Measurements from ENCODE around the gene KIAA1217.

The KIAA1217 gene, protein sequence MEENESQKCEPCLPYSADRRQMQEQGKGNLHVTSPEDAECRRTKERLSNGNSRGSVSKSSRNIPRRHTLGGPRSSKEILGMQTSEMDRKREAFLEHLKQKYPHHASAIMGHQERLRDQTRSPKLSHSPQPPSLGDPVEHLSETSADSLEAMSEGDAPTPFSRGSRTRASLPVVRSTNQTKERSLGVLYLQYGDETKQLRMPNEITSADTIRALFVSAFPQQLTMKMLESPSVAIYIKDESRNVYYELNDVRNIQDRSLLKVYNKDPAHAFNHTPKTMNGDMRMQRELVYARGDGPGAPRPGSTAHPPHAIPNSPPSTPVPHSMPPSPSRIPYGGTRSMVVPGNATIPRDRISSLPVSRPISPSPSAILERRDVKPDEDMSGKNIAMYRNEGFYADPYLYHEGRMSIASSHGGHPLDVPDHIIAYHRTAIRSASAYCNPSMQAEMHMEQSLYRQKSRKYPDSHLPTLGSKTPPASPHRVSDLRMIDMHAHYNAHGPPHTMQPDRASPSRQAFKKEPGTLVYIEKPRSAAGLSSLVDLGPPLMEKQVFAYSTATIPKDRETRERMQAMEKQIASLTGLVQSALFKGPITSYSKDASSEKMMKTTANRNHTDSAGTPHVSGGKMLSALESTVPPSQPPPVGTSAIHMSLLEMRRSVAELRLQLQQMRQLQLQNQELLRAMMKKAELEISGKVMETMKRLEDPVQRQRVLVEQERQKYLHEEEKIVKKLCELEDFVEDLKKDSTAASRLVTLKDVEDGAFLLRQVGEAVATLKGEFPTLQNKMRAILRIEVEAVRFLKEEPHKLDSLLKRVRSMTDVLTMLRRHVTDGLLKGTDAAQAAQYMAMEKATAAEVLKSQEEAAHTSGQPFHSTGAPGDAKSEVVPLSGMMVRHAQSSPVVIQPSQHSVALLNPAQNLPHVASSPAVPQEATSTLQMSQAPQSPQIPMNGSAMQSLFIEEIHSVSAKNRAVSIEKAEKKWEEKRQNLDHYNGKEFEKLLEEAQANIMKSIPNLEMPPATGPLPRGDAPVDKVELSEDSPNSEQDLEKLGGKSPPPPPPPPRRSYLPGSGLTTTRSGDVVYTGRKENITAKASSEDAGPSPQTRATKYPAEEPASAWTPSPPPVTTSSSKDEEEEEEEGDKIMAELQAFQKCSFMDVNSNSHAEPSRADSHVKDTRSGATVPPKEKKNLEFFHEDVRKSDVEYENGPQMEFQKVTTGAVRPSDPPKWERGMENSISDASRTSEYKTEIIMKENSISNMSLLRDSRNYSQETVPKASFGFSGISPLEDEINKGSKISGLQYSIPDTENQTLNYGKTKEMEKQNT (N-terminal part only)

DNA sequence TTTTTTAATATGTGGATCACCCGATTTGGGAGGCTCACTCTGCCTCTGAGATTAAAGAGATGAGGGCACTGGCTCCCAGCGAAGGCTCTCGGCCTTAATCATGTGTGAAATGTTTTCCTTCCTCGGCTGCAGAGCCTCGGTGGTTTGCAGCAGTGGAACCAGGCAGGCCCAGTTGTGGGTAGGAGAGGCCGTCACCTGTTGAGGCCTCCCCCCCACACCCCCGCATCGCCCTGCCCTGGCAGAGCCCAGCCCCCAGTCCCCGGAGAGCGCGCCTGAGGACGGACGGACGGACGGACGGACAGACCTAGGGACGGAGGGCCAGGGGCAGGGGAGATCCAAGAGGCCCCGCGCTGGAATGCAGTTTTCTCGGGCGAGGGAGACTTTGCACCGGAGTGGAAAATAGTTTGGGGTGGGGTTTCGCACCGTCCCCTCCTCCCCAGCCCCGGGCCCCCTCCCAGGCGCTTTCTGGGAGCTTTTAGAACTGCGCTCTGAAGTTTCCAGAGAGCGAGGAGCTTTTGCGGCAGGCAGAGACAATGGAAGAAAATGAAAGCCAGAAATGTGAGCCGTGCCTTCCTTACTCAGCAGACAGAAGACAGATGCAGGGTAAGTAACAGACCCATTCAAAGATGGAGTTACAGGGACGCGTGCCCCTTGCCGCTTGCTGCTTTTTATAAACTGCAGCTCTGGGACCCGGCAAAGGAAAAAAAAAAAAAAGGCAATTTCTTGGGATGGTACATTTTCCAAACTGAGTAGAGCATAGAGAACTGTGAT, at the start of gene KIAA1217:
TSS of gene KIAA1217 (plus strand) at position 478 of the 771 bp plus-strand sequence. CDS start at position 534, 56 bp downstream.
- no peak for DNase-seq (ENCODE audit: low read depth)

DNA sequence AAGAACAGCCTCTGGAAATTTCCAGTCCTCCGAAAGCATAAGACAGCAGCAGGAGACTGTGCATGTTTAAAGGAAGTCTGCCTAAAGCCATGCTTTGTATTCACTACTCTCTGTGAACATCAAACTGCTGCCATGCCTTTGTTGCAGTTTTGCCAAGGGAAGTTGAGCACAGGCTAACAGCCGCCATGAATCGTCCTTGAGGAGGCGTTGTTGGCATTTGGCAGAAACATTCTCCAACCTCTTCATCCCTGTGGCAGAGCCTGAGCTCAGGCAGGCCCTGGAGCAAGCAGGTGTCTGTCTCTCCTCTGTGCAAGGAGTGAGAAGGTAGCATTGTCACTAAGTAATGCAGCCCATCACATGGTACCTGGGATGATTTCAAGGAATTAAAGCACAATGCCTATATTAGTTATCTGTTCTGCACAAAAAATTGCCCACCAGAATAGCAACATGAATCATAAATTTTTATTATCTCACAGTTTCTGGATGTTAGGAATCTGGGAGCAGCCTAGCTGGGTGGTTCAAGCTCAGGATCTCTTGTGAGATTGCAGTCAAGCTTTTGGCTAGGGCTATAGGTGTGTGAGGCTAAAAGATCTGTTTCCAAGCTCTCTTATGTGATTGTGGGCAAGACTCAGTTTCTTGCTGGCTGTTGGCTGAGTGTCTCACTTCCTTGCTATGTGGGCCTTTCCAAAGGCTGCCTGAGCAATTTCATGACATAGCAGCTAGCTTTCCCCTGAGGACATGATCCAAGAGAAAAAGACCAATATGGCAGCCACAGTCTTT, 46.5 kb upstream of the KIAA1217 start:
- no peak for DNase-seq (ENCODE audit: low read depth)

DNA sequence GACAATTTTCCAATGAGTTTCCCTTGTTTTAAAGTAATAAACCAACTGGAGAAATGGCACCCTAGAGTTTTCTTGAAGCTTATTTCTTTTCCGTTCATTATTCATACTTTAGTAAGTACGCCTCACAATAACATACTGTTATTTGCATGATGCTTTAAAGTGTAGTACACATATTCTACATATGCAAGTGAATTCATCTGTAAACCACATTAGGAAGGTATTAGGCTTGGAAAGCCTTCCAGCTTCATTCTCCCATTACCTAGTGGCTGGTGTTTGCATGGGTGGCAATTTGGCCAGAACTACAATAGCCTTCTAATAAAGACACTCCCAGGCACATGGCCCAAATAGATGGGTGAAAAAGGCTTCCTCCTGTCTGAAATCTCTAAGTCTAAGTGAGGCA, 45.5 kb upstream of the KIAA1217 start:
- DNase-seq (ENCODE audit: low read depth): no peak

DNA sequence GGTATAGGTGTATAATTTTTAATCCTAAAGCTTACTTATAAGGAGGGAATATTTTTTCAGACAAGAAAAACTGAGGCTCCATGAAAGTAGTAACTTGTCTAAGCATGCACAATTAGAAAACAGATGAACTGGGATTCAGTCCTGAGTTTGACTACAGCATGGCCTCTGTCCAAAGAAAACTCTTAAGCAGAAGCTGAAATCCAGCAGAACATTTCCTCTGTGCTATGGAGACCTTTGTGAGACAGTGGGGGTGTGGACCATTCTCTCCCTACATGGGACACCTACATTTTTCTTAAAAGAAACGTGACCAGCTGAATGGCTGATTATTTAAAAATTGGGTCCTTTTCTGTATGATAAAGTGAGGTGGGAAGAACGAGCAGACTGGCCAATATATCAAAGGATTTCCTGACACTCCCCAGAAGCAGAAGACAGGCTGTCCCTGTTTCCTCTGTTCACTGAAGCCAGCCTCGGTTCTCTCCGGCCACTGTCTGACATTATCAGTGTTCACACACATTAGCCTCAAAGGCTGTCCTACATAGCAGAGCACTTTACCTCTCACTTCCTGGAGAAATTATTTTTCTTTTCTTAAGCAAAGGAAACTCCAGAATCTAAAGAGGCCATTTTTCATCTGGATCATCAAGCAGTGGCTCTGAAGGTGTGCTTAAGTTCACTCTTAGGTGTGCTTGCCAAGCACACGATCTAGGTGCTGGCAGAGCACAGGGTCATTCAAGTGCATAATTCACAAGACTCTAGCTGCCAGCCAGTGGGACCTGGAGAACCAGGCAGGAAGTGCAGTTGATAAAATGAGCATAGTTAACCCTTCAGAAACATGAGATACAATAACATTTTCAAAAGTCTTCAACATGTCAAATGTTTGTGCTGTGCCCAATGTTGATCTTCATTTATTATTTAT, 40.4 kb upstream of the KIAA1217 start:
- no peak for DNase-seq (ENCODE audit: low read depth)

DNA sequence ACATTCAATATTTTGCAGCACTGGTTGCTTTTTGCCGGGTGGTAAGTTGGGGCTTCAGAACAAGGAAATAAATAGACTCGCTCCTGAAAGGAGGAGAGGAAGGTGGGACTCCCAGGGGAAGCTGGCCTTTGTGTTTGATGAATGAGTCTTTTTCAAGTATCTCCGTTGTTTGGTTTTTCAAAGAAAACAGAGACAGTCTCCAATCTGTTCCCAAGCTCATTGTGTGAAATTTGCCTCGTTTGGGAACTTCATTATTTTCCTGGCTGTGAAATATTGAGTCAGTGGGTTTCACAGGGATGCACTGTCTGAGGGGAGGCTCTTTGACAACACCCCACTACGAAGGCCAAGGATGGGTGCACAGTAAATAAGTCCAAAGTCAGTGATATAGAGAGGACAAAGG, 38.7 kb upstream of the KIAA1217 start:
- DNase-seq (ENCODE audit: low read depth): no peak

DNA sequence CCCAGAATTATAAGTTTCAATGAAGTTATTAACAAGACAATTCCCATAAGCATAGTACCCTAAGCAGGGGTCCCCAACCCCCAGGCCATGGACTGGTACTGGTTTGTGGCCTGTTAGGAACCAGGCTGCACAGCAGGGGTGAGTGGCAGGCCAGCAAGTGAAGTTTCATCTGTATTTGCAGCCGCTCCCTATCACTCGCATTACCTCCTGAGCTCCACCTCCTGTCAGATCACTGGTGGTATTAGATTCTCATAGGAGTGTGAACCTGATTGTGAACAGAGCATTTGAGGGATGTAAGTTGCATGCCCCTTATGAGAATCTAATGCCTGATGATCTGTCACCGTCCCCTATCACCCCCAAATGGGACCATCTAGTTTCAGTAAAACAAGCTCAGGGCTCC, 36.0 kb upstream of the KIAA1217 start:
- no peak for DNase-seq (ENCODE audit: low read depth)

DNA sequence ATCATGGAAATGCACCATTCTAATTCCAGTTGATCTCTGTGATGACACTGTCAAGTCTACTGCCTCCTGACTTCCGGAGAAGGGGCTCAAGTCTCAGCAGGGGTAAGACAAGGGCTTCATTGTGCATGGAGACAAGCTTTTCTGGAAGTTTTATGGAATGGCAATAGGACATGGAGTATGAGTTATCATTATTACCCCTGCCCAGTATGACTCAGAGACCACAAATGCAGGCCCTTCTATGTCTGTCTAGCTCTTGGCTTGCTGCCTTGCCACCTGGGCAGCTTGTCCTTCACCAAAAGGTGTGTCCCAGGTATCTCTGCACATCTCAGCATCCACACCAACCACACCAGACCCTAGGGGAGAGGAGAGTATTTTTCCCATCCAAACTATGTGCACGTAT, 34.9 kb upstream of the KIAA1217 start:
- no peak for DNase-seq (ENCODE audit: low read depth)

DNA sequence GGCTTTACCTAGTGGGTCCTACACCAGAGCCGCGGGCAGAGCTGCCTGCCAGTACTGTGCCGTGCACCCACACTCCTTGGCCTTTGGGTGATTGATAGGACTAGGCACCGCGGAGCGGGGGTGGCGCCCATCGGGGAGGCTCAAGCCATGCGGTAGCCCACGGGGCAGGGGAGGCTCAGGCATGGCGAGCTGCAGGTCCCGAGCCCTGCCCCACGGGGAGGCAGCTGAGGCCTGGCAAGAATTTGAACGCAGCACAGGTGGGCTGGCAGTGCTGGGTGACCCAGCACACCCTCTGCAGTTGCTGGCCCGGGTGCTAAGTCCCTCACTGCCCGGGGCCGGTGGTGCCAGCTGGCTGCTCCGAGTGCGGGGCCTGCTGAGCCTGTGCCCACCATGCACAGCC, 32.3 kb upstream of the KIAA1217 start:
- DNase-seq (ENCODE audit: low read depth): no peak

DNA sequence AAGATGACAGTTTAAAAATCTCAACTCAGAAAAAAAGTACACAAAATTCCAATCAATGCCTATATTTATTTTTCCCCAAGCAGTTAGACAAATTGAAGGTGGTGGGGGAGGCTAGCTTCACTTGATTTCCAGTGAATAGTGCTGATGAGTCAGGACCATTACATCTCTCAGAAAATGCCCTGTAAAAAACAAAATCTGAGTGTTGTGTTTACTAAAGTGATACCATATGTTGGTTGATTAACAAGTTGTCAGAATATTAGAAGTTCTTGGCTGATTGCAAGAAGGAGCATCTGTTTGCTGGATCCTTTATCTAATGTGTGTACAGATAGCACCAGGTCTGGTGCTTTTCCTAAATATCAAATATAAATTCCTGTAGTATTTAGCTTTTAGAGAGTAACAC, 31.3 kb upstream of the KIAA1217 start:
- no peak for DNase-seq (ENCODE audit: low read depth)

DNA sequence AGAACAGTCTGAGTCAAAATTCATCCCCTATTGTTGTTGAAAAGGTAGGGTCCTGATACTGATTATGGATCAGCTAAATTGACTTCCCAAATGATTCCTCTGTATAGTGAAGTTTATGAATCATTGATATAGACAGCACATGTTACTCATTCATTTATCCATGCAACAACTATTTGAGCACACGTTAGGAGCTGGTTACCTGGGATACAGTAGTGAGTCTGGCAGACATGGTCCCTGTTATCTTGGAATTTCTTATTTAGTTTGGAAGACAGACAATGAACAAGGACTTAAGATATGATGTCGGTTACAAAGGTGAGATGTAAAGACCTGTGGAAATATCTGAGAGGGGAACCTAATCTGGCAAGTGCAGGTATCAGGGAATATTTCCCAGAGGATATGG, 28.0 kb upstream of the KIAA1217 start:
- no peak for DNase-seq (ENCODE audit: low read depth)

DNA sequence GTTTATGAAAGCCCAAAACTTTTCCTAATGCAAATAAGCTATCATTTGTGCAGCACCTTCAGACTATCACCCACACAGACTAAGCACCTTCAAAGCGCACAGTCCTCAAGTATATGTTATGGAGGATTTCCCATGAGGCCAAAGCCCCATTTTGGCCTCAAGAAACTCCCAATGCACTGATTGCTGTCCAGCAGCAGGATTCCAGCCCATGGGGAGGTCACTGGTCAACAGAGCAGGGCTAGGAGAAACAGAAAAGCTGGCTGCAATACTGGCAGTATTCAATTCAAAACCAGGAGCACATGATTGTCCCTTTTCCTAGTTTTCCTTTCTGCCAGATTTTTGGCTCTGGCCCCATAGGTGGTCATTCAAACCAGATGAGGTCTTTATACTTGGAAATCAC, 24.5 kb upstream of the KIAA1217 start:
- no peak for DNase-seq (ENCODE audit: low read depth)

DNA sequence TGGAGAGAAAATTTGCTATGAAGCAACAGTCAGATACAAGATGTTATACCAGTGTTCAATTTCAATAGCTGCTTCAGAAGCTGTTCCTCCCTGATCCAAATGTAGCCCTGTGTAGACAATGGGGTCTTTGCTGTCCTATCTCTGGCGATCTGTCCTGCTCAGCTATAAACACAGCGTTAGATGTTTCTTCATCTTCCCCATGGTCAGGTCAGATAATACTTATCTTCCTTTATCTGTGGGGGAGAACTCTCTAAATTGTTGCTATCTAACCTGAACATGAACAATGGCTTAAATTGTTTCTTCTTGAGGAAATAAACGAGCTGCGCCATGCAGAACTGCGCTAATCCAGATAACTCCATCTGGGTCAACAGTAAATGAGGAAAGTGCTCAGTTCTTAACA, 15.6 kb upstream of the KIAA1217 start:
- no peak for DNase-seq (ENCODE audit: low read depth)

DNA sequence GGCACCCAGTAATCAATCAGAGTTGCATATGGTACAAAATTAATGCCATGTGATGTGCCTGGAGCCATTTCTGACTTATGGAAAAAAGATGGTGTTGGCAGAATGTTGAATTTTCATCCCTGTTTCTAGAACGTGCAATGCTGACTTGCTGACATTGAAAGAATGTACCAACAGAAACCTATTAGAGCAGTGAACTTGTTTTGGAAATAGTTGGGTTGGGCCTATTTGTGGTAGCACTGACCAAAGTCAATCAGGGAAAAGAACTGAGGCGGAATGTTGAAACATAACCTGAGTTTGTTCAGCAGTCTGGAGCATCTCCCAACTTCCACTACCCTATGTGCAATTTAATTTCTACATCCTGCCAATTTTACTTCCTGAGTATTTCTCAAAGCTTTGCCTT, 11.7 kb upstream of the KIAA1217 start:
- DNase-seq (ENCODE audit: low read depth): no peak

DNA sequence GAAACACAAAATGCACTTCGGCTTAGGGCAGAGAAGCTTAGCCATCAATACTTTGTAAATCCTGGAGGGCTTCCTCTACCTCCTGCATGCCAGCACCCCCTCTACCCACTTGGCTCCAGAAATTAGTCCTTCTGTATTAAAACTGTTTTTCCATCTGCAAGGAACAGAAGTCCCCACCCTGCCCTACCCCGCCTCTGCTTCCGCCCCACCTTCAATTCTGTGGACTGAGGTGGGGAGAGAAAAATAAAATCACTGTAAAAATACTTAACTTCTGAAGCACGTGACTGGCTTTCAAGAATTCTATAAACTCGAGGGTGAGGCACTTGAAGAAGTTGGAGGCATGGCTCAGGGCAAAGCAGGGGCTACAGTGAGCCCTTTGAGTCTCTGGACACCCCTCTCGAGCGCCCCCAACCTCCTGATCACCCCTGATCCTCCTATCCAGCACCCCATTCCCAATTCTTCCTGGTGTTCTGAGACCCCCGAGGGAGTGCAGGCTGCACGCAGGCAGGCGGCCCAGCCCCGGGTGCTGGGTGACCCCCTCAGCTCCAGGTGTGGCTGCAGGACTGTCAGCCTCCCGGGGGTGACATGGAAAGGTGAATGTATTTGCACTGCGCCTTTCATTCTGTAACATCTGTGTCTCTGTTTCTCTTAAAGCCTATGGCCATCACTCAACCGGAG, 7.3 kb upstream of the KIAA1217 start:
- DNase-seq (ENCODE audit: low read depth): no peak

DNA sequence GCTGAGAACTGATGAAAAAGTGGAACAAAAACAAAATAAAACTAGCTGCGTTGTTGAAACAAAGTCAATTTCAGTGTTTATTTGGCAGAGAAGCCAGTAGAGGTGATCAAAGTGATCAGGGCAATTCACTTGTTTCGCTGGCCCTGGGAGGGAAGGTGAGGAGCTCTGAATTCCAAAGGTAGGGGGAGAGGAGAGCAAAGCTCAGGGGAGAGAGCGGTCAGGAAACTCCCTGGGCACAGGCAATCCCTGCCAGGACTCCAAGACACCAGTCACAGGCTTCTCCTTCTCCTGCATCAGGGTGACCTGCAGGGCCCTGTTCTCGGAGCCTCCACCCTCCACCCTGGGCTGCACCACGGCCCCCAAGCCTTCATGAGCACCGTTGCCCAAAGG, 6.8 kb upstream of the KIAA1217 start:
- no peak for DNase-seq (ENCODE audit: low read depth)

DNA sequence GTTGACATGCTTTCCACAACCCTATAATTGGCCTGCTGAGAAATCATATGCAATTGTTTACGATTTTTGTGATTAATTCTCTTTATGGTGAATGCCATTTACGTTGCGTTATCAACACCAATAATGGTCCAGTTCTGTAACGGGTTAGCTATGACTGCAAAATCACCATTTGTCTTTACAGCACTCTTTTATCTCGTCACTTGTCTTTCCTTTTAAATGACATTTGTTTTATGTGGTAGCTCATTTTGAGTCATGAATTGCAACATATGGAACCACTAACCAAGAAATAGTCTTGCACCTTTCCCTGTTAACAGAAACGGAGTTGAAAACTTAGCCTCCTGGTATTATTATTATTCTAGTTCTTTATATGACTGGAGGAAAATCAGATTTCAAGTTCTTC, 3.1 kb upstream of the KIAA1217 start:
- no peak for DNase-seq (ENCODE audit: low read depth)

DNA sequence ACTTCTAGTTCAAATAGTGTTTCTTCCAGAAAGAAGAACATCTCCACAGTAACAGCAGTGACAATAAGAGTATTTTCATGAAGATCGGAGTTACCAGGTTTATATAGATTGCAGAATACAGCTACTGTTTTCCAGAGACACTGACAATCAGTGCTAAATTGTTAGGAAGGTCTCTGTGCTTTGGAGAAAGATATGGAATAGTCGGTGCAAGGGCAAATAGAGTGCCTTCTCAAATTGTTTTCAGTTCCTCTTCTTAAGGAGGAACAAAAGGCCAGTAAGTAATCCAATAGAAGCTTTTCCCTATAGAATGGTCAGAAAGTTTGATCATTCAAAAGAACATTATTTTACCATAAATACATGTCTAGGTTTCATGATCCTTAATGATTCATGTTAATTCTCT, 2.6 kb upstream of the KIAA1217 start:
- DNase-seq (ENCODE audit: low read depth): no peak

DNA sequence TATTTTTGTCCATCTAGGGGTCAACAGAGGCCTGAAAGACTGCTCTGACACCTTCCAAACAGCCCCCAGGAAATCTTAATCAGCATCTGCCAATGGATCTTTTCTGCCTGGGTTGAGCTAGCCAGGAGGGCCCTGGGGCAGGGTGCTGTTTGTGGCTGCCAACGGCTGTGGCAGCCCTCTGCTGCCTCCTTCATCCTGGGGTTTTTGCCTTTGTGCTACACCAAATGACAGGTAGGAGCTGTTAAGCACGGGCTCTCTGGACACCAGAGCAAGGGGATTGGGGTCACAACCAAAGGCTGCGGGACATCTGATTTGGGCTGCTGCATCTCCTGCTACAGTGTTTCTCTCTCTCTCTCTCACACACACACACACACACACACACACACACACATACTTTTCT, 2.0 kb upstream of the KIAA1217 start:
- DNase-seq (ENCODE audit: low read depth): no peak

DNA sequence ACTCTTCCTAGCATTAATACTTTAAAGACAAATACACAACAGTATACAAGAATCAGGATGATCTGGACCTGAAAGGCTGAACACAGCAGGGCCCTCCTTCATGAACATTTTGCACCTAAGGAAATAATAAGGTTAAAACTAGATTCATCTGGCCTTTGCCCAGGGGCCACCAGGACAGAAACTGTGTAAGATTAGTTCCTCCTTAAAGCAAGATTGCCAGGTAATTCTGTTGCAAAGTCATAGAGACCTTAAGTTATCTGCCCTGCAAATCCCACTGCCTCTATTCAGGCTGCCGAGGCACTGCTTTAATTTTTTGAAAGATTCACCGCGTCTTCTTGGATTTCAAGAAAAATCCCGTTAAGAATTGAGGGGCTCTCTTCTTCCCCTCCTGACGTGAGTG, 1.6 kb upstream of the KIAA1217 start:
- DNase-seq (ENCODE audit: low read depth): no peak
